Stimulated activated CD8-positive, alpha-beta memory T cell treated with anti-CD3 and anti-CD28 coated beads, Interleukin-7, amount 100 ng/mL, for 1 hour (primary cell): Measurements from ENCODE around the gene LINS1.

Experiments used
- DNase-seq, 2 donors: peaks; one replicate each; pipeline ENCODE4 v3.0.0-alpha.2; 2020; ENCODE audit warnings: low read depth in 2 of 2

Gene LINS1

GRCh38 chr15:100559330-100559729 is 42.7 kb downstream of the LINS1 start:
- DNase-seq = no peak

GRCh38 chr15:100558771-100559254 is 43.2 kb downstream of the LINS1 start:
- DNase-seq = no peak

GRCh38 chr15:100553468-100553867 is 48.5 kb downstream of the LINS1 start:
- no peak for DNase-seq

GRCh38 chr15:100547961-100548360 is 54.0 kb downstream of the LINS1 start:
- no peak for DNase-seq

GRCh38 chr15:100544946-100545345 is 57.0 kb downstream of the LINS1 start:
- no peak for DNase-seq

GRCh38 chr15:100544338-100544841 is 57.6 kb downstream of the LINS1 start:
- no peak for DNase-seq

- no peak for DNase-seq
Observed at GRCh38 chr15:100542290-100542689, 59.7 kb downstream of the LINS1 start.

- DNase-seq = no peak
Observed at GRCh38 chr15:100537331-100537730, 64.7 kb downstream of the LINS1 start.

GRCh38 chr15:100536733-100537132 is 65.3 kb downstream of the LINS1 start:
- DNase-seq = no peak

- DNase-seq = no peak
Observed at GRCh38 chr15:100533886-100534285, 68.1 kb downstream of the LINS1 start.

GRCh38 chr15:100531823-100532327 is 70.1 kb downstream of the LINS1 start:
- DNase-seq = no peak

GRCh38 chr15:100531204-100531603 is 70.8 kb downstream of the LINS1 start:
- no peak for DNase-seq

GRCh38 chr15:100529556-100529955 is 72.4 kb downstream of the LINS1 start:
- DNase-seq = no peak

- DNase-seq = no peak
Observed at GRCh38 chr15:100528833-100529428, 73.1 kb downstream of the LINS1 start, which contains the start of gene CERS3. CERS3 (minus strand) TSS chr15:100528950; CDS start chr15:100501849, 27,101 bp downstream.

GRCh38 chr15:100526027-100526481 is 75.9 kb downstream of the LINS1 start:
- no peak for DNase-seq

GRCh38 chr15:100525436-100525835 is 76.5 kb downstream of the LINS1 start:
- no peak for DNase-seq

GRCh38 chr15:100524326-100524725 is 77.7 kb downstream of the LINS1 start:
- no peak for DNase-seq

GRCh38 chr15:100521907-100522306 is 80.1 kb downstream of the LINS1 start:
- DNase-seq = no peak

GRCh38 chr15:100520132-100520921 is 81.7 kb downstream of the LINS1 start:
- no peak for DNase-seq

- no peak for DNase-seq
Observed at GRCh38 chr15:100517846-100518245, 84.1 kb downstream of the LINS1 start.
